Subcutaneous adipose tissue (tissue), 4 donors: ENCODE measurements around the gene SHROOM3. TPM values are rescaled to one million over a fixed set of nuclear protein-coding genes. Genes with fewer than 3 reads are reported as not detected.

ENCODE experiments used
- CTCF ChIP-seq: fragments of 450-650 bp; IDR thresholded peaks from one replicate; pipeline ENCODE4 v1.5.1; 2016; ENCODE audit warnings: low read depth, mild to moderate bottlenecking, control low read depth, antibody characterized with exemption, moderate library complexity
- total RNA-seq, 4 donors: library from RNA; depleted of rRNA; stranded (reverse); fragments of >200 nt; gene quantifications; one replicate each; pipeline ENCODE4 v1.1.0, GENCODE V29; 2016

Gene SHROOM3
- total RNA-seq, 4 donors from 2014 or later = 0.22 to 0.38 (median 0.33) TPM; not detected in 1

- TF ChIP-seq CTCF = no peak
These were observed 282.4 kb downstream of the SHROOM3 start for GRCh38 chr4:76717431-76717830.

DNA sequence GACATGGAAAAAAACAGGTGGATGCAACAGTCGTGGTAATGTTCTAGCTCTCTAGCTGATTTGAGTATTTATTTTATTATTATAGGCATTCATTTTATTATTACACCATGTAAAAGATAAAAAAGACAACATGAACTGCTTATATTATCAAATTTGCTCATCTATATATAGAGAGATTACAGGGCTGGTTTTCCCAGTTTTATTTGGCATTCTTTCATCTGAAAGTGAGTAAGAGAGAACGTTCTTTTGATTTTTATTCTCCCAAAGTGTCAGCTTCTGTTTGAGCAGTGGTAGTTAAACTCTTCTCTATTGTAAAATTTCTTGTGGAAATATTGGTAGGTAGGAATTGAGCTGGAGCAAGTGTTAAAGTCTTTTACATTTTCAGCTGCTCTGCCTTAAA lies 283.0 kb downstream of the SHROOM3 start:
- TF ChIP-seq CTCF = no peak

DNA sequence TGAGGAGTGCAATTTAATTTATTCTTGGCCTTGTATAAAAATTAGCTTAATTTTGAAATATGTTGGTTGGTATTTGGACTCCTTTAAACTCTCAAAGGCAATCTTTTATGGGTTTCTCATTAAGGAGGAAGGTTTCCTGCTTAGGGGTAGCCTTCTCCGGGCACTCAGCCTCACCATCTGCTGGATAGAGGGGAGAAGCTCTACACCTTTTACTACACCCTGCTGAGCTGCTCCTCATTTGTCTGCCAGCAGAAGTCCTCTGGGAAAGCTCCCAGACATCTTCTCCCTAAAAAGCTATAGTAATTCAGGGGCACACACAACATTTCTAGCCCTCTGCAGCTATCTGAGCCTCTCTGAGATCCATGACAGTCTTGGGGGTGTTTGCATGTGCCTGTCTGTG lies 283.8 kb downstream of the SHROOM3 start:
- TF ChIP-seq CTCF = no peak

DNA sequence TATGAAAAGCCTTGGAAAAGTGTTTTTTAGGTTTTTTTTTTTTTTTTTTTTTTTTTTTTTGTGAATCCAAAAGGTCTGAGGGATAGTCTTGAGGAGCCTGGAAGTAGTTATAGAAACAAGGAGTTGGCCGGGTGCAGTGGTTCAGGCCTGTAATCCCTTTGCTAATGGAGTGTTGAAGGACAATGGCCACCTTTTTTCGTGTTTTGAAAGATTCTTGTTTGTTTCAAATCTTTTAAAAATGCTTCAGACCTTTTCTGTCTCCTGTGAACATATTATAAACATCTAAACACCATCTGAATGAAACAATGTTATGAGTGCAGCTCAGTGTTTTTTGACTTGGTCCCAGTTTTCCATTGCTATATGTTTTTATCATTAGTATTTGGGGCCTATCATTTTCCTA lies 285.1 kb downstream of the SHROOM3 start:
- no peak for TF ChIP-seq CTCF

- no peak for TF ChIP-seq CTCF
These were observed 287.8 kb downstream of the SHROOM3 start for GRCh38 chr4:76722838-76723237.

- TF ChIP-seq CTCF = no peak
These were observed 288.3 kb downstream of the SHROOM3 start for GRCh38 chr4:76723373-76723772.

- no peak for TF ChIP-seq CTCF
These were observed 288.9 kb downstream of the SHROOM3 start for GRCh38 chr4:76723924-76724323.
